Smooth muscle cell (in vitro differentiated cells): ENCODE measurements around the gene NLRP5. TPM values are rescaled to one million over a fixed set of nuclear protein-coding genes. Genes with fewer than 3 reads are reported as not detected.

Experiments
- DNase-seq: peaks from one replicate; lab custom pipeline; 2025; ENCODE audit not compliant: unreplicated experiment; lab: John Stamatoyannopoulos, UW
- H2AFZ ChIP-seq: fragments of 200-600 bp; sonication (generic); 2 replicates; pipeline ENCODE4 v1.6.0; 2016; ENCODE audit warnings: antibody characterized with exemption, low read depth, mild to moderate bottlenecking
- H3F3A ChIP-seq: fragments of 200-600 bp; sonication (generic); 2 replicates; pipeline ENCODE4 v1.6.0; 2017; ENCODE audit warnings: antibody characterized with exemption, low read depth
- H3K27ac ChIP-seq: fragments of 200-600 bp; sonication (generic); 2 replicates; pipeline ENCODE4 v1.5.1; 2016; ENCODE audit warnings: low read depth, mild to moderate bottlenecking
- H3K27me3 ChIP-seq: fragments of 200-600 bp; sonication (generic); 2 replicates; pipeline ENCODE4 v1.6.1; 2016; ENCODE audit warnings: low read depth, mild to moderate bottlenecking
- H3K36me3 ChIP-seq: fragments of 200-600 bp; sonication (generic); 2 replicates; pipeline ENCODE4 v1.5.1; 2016; ENCODE audit warnings: low read depth
- H3K4me1 ChIP-seq: fragments of 200-600 bp; sonication (generic); 2 replicates; pipeline ENCODE4 v1.5.1; 2016; ENCODE audit warnings: low read depth
- H3K4me2 ChIP-seq: fragments of 200-600 bp; sonication (generic); 2 replicates; pipeline ENCODE4 v1.6.0; 2016; ENCODE audit warnings: mild to moderate bottlenecking
- H3K4me3 ChIP-seq: fragments of 200-600 bp; sonication (generic); 2 replicates; pipeline ENCODE4 v1.5.1; 2016; ENCODE audit warnings: mild to moderate bottlenecking
- H3K79me2 ChIP-seq: fragments of 200-600 bp; sonication (generic); 2 replicates; pipeline ENCODE4 v1.6.0; 2016; ENCODE audit warnings: low read depth, mild to moderate bottlenecking
- H3K9ac ChIP-seq: fragments of 200-600 bp; sonication (generic); 2 replicates; pipeline ENCODE4 v1.6.0; 2016; ENCODE audit warnings: low read depth
- H3K9me3 ChIP-seq: fragments of 200-600 bp; sonication (generic); replicated peaks from 2 replicates; pipeline ENCODE4 v1.5.1; 2016; ENCODE audit warnings: low read depth
- H4K20me1 ChIP-seq: fragments of 200-600 bp; sonication (generic); 2 replicates; pipeline ENCODE4 v1.6.0; 2016; ENCODE audit warnings: low read depth
- CTCF ChIP-seq: fragments of 200-600 bp; sonication (generic); IDR thresholded peaks from 2 replicates; pipeline ENCODE4 v1.5.1; 2017; ENCODE audit warnings: borderline replicate concordance, mild to moderate bottlenecking, antibody characterized with exemption; ENCODE audit not compliant: insufficient read depth, poor library complexity, severe bottlenecking
- WGBS: methylation state at CpG from one replicate; pipeline ENCODE4 v1.1.7; 2016; ENCODE audit warnings: low lambda C conversion rate; 5-methylcytosine and 5-hydroxymethylcytosine counted together
- polyA plus RNA-seq: library from polyadenylated mRNA; unstranded; fragments of >200 nt; fragmentation: Nextera tagmentation; extraction: Ambion mirVana; gene quantifications from 2 replicates; pipeline ENCODE4 v1.2.1, GENCODE V29; 2016
- total RNA-seq: library from RNA; depleted of rRNA; stranded (reverse); fragments of >200 nt; gene quantifications from 2 replicates; pipeline ENCODE4 v1.2.3, GENCODE V29; 2014

The NLRP5 gene
- total and polyA plus RNA-seq, 2 experiments from 2014 or later: not detected

- H3F3A ChIP-seq: no peaks in the 10 kb centered on the region
- H4K20me1 ChIP-seq: peaks cover 78% of the 10 kb centered on the region
- H3K4me2 ChIP-seq: no peak overlapping the region
- H3K4me1 ChIP-seq: no peaks in the 10 kb centered on the region
- no peak overlapping the region for H3K4me3 ChIP-seq
- no peak overlapping the region for H3K27ac ChIP-seq
- no peaks in the 10 kb centered on the region for H3K27me3 ChIP-seq
- H3K9me3 ChIP-seq: no peaks in the 10 kb centered on the region
- whole genome bisulfite sequencing: 94% methylated on average over 18 of the region's 34 CpGs
- H3K79me2 ChIP-seq: peaks cover 28% of the 10 kb centered on the region
- TF ChIP-seq CTCF: no peak
- no peak overlapping the region for H2AFZ ChIP-seq
- no peak overlapping the region for H3K9ac ChIP-seq
- H3K36me3 ChIP-seq: no peaks in the 10 kb centered on the region
- DNase-seq: no peak
Measured at GRCh38 chr19:56098731-56099568, 112.4 kb downstream of the NLRP5 start.

- Histone ChIP-seq H3F3A (no peaks in the 10 kb centered on the region), H3K36me3 (no peaks in the 10 kb centered on the region), H4K20me1 (peaks cover 78% of the 10 kb centered on the region), H3K4me1 (no peaks in the 10 kb centered on the region), H3K79me2 (peaks cover 28% of the 10 kb centered on the region), H3K9ac (no peak overlapping the region), H3K9me3 (no peaks in the 10 kb centered on the region), H3K4me2 (no peak overlapping the region), H3K4me3 (no peak overlapping the region), H3K27me3 (no peaks in the 10 kb centered on the region), H2AFZ (no peak overlapping the region), H3K27ac (no peak overlapping the region)
- DNase-seq: no peak
- WGBS: 96% methylated on average over 29 of the region's 31 CpGs
- TF ChIP-seq CTCF: no peak
Measured at GRCh38 chr19:56099638-56100539, 113.3 kb downstream of the NLRP5 start.

DNA sequence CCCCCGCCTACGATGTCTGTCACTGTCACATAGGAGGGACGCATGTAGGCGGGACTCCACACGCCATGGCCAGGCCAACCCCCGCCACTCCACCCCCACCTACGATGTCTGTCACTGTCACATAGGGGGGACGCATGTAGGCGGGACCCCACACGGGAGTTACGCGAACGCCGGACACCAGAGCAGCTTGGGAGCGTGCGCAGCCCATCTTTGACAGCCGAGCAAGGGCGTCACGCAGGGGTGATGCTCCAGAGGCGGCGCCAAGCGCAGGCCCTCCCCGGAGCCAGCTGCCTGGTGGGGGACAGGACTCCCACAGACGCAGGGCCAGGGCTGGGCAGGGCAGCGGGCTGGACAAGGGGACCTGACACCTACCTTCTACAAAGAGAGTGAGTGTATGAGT lies 114.5 kb downstream of the NLRP5 start:
- Histone ChIP-seq H3K27ac (no peak overlapping the region), H3F3A (no peaks in the 10 kb centered on the region), H3K9me3 (no peaks in the 10 kb centered on the region), H3K36me3 (no peaks in the 10 kb centered on the region), H3K27me3 (no peaks in the 10 kb centered on the region), H3K4me1 (no peaks in the 10 kb centered on the region), H4K20me1 (peaks cover 80% of the 10 kb centered on the region), H3K9ac (no peak overlapping the region), H3K79me2 (peaks cover 39% of the 10 kb centered on the region), H3K4me2 (no peak overlapping the region), H2AFZ (no peak overlapping the region), H3K4me3 (no peak overlapping the region)
- TF ChIP-seq CTCF: no peak
- no peak for DNase-seq
- 89% methylated on average over 25 of the region's 25 CpGs for WGBS
